Esophagus muscularis mucosa (tissue), 3 donors: ENCODE results near the gene BCAR1.

ENCODE experiments used
- CTCF ChIP-seq, 3 experiments: fragments of 200-600 bp in 2 of 3; fragments of 450-650 bp in 1 of 3; sonication (generic) in 2 of 3; IDR thresholded peaks; one replicate each; pipeline ENCODE4 v1.5.1; 2017 to 2019; ENCODE audit warnings: antibody characterized with exemption in 3 of 3, mild to moderate bottlenecking in 2 of 3, moderate library complexity in 1 of 3
- POLR2A ChIP-seq: fragments of 450-650 bp; IDR thresholded peaks from one replicate; pipeline ENCODE4 v1.6.1; 2017; ENCODE audit warnings: antibody characterized with exemption, moderate library complexity, mild to moderate bottlenecking, low read depth

GRCh38 chr16:75252946-75253911, 1.8 kb upstream of the BCAR1 start:
- TF ChIP-seq POLR2A (no peak), CTCF (IDR thresholded peaks at IDR 0.05) (no peak)
